ENCODE results near the gene TTC13. TPM values are rescaled to one million over a fixed set of nuclear protein-coding genes. Genes with fewer than 3 reads are reported as not detected.

TTC13 gene
- total RNA-seq, 2 experiments from 2014 or later = 13.6 to 16.2 TPM

DNA sequence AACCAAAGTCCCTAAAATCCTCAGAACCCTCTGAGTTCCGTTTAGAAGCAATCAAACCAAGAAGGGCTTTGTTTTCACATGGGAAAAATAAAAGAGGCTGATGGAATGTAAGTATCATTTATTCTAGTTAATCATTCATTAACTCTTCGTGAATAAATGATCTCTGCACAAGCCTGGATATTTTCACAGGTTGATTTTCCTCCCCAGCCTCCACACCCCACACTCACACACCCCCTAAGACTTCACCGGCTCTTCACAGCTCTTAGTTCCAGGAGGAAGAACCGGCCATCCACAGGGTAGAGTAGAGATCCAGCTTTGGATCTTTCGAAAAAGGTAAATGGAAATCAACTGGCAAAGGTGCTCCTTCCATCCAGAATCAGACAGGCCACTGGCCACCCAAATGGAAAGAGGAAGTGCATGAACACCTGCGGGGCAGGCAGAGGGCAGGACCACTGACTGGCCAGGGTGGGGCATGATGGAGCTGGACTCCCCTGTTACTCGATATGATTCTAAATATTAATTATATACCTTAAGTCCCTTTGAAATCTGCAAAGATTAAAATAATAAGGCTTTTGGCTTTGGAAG lies 120.3 kb downstream of the TTC13 start:
- ChIA-PET POLR2A (no interaction called here), CTCF (no interaction called here)
- peaks cover 11% of the 10 kb centered on the region for H3K4me1 Mint-ChIP-seq
- DNase-seq = no peak
- ATAC-seq = no peak
- no peaks in the 10 kb centered on the region for H3K27me3 Mint-ChIP-seq
- H3K9me3 Mint-ChIP-seq (ENCODE audit: low read depth) = no peaks in the 10 kb centered on the region
- intact Hi-C loops (cut with DNase I, micrococcal nuclease) = no loop called here
- no peak overlapping the region for H3K27ac Mint-ChIP-seq
- H3K36me3 Mint-ChIP-seq (ENCODE audit: low read depth) = peaks cover 2% of the 10 kb centered on the region
- H3K4me3 Mint-ChIP-seq = no peak overlapping the region

DNA sequence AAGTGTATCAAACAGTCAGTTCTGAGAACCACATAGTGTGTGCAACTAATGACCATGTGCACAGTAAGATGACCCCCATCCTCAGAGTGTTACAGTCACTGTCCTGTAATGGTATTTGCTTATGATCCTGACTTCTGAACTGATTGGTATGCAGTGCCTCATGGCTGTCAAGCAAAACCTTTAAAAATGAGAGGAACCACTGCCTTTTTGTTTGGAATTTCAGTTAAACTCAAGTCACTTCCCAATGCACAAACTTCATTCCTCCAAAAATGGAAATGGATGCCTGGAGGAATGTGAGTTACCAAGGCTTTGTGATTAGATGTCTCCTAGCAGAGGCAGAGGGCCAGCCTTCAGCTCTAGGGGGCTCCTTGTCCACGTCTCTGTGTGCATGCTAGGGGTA lies 120.8 kb downstream of the TTC13 start:
- intact Hi-C loops (cut with DNase I, micrococcal nuclease) = no loop called here
- ATAC-seq = no peak
- H3K36me3 Mint-ChIP-seq (ENCODE audit: low read depth) = peaks cover 5% of the 10 kb centered on the region
- DNase-seq = no peak
- POLR2A ChIA-PET = no interaction called here
- H3K27me3 Mint-ChIP-seq = no peaks in the 10 kb centered on the region
- no peaks in the 10 kb centered on the region for H3K9me3 Mint-ChIP-seq (ENCODE audit: low read depth)
- CTCF ChIA-PET = no interaction called here
- H3K4me3 Mint-ChIP-seq = no peak overlapping the region
- peaks cover 6% of the 10 kb centered on the region for H3K4me1 Mint-ChIP-seq
- no peak overlapping the region for H3K27ac Mint-ChIP-seq

GRCh38 chr1:230857077-230857476 lies 121.6 kb downstream of the TTC13 start:
- Mint-ChIP-seq H3K27me3 (no peaks in the 10 kb centered on the region), H3K36me3 (ENCODE audit: low read depth) (peaks cover 8% of the 10 kb centered on the region), H3K9me3 (ENCODE audit: low read depth) (no peaks in the 10 kb centered on the region), H3K27ac (no peak overlapping the region), H3K4me3 (no peak overlapping the region), H3K4me1 (no peaks in the 10 kb centered on the region)
- intact Hi-C loops (cut with DNase I, micrococcal nuclease) = no loop called here
- ChIA-PET CTCF (no interaction called here), POLR2A (no interaction called here)
- no peak for DNase-seq
- ATAC-seq = no peak

Other genes starting within 250 kb of the TTC13 start
- not detected for gene CAPN9, start 231.5 kb downstream of the TTC13 start, total RNA-seq
- gene C1orf198, start 110.3 kb downstream of the TTC13 start, total RNA-seq = 1 to 10 TPM; 5.8 to 6.9 TPM
- gene ARV1, start 233 bp upstream of the TTC13 start, total RNA-seq = 10 to 100 TPM; 16.2 to 16.9 TPM
- 10 to 100 TPM; 14.5 to 14.9 TPM for gene FAM89A, start 61.4 kb upstream of the TTC13 start, total RNA-seq
- not detected for gene TRIM67, start 183.2 kb upstream of the TTC13 start, total RNA-seq

Measured in activated CD4-positive, alpha-beta T cell treated with anti-CD3 and anti-CD28 coated beads for 36 hours (primary cell).